BE2C (cell line): ENCODE data around the gene UNKL.

Experiments used
- DNase-seq: peaks from one replicate; pipeline ENCODE4 v3.0.0-alpha.2; 2020
- H3K27me3 ChIP-seq: fragments of 250-450 bp; sonication (Bioruptor Pico); 2 replicates; pipeline ENCODE4 v1.5.1; 2020; ENCODE audit warnings: mild to moderate bottlenecking
- H3K36me3 ChIP-seq: fragments of 250-450 bp; sonication (Bioruptor Pico); 2 replicates; pipeline ENCODE4 v1.5.1; 2020; ENCODE audit warnings: mild to moderate bottlenecking
- H3K4me1 ChIP-seq: fragments of 250-450 bp; sonication (Bioruptor Pico); 2 replicates; pipeline ENCODE4 v1.5.1; 2020
- H3K4me3 ChIP-seq: 2 replicates; pipeline ENCODE4 v1.5.1; 2011; ENCODE audit warnings: low read depth, low read length
- H3K9me3 ChIP-seq: fragments of 250-450 bp; sonication (Bioruptor Pico); 2 replicates; pipeline ENCODE4 v1.5.1; 2020
- TF ChIP-seq, protein P1 (sequence below): IDR thresholded peaks from 2 replicates; pipeline ENCODE4 v1.5.1; 2012; ENCODE audit warnings: mild to moderate bottlenecking, low read depth, low read length

UNKL gene

DNA sequence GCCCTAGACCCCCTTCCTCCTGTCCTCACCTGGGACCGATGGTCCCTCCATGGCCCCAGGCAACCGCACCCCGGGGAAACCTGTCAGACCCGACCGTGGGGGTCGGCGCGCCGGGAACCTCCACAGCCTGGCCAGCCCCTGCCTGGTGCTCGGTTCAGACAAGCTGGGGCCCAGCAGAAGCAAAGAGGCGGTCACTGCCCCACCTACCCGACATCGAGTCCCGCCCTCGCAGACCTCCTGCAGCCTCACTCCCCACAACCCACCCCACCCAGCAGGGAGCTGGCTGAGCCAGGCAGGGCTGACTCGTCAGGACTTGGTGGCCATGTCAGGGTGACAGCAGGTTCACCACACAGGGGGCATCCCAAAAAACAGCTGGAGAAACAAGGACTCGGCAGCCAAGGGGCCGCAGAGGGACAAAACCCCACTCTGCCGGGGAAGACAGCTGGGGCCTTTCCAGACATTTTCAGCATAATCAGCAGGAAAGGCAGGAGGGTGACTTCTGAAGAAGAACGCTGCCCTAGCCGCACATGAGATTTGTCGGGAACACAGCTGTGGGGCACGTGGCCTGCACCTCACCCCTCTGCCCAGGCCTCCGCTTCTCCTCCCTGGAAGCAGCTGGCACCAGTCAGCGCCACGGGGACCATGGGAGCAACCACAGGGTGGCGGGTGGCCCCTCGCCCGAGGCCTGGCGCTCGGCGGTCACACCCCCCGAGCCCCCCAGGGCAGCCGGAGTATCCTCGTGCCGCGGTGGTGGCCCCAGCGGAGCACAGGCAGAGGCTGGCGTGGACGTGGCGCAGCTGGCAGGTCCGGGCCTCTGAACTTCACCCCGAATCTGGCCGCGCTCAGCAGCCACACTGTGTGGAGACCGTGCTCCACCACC lies 39.8 kb downstream of the UNKL start:
- Histone ChIP-seq H3K9me3 (no peaks in the 10 kb centered on the region), H3K4me1 (peaks cover 5% of the 10 kb centered on the region; the same call in 1 of the 2 replicates), H3K36me3 (peaks cover 16% of the 10 kb centered on the region), H3K4me3 (no peak overlapping the region), H3K27me3 (no peaks in the 10 kb centered on the region)
- DNase-seq: no peak
- TF ChIP-seq, protein P1, sequence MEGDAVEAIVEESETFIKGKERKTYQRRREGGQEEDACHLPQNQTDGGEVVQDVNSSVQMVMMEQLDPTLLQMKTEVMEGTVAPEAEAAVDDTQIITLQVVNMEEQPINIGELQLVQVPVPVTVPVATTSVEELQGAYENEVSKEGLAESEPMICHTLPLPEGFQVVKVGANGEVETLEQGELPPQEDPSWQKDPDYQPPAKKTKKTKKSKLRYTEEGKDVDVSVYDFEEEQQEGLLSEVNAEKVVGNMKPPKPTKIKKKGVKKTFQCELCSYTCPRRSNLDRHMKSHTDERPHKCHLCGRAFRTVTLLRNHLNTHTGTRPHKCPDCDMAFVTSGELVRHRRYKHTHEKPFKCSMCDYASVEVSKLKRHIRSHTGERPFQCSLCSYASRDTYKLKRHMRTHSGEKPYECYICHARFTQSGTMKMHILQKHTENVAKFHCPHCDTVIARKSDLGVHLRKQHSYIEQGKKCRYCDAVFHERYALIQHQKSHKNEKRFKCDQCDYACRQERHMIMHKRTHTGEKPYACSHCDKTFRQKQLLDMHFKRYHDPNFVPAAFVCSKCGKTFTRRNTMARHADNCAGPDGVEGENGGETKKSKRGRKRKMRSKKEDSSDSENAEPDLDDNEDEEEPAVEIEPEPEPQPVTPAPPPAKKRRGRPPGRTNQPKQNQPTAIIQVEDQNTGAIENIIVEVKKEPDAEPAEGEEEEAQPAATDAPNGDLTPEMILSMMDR: no peak

DNA sequence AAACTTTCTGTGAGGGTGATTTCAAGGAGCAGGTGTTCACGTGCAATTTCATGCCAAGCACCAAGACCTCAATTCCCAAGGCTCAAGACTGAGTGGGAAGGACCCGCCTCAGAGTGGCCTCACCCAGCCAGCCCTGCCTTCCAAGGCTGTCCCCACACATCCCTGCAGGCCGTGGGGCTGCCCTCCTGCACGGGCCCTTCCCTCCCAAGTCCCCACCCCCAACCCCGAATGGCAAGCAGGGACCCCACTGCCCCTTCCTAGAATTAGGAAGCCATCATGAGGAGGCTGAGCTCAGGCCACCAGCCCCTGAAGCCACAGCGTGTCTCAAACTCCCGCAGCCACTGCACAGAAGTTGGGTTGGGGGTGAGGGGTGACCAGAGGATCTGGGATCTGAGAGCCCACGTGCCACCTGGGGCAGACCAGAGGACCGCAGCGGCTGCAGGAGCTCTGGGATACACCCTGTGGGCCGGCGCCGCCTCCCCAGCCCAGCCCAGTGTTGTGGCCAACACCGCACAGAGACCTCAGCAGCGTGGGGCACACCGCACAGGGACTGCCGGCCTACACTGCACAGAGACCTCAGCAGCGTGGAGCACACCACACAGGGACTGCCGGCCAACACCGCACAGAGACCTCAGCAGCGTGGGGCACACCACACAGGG lies 42.1 kb downstream of the UNKL start:
- Histone ChIP-seq H3K4me3 (no peak overlapping the region), H3K36me3 (peaks cover 23% of the 10 kb centered on the region), H3K4me1 (no peaks in the 10 kb centered on the region), H3K27me3 (no peaks in the 10 kb centered on the region), H3K9me3 (no peaks in the 10 kb centered on the region)
- no peak for DNase-seq
- TF ChIP-seq, protein P1: no peak

DNA sequence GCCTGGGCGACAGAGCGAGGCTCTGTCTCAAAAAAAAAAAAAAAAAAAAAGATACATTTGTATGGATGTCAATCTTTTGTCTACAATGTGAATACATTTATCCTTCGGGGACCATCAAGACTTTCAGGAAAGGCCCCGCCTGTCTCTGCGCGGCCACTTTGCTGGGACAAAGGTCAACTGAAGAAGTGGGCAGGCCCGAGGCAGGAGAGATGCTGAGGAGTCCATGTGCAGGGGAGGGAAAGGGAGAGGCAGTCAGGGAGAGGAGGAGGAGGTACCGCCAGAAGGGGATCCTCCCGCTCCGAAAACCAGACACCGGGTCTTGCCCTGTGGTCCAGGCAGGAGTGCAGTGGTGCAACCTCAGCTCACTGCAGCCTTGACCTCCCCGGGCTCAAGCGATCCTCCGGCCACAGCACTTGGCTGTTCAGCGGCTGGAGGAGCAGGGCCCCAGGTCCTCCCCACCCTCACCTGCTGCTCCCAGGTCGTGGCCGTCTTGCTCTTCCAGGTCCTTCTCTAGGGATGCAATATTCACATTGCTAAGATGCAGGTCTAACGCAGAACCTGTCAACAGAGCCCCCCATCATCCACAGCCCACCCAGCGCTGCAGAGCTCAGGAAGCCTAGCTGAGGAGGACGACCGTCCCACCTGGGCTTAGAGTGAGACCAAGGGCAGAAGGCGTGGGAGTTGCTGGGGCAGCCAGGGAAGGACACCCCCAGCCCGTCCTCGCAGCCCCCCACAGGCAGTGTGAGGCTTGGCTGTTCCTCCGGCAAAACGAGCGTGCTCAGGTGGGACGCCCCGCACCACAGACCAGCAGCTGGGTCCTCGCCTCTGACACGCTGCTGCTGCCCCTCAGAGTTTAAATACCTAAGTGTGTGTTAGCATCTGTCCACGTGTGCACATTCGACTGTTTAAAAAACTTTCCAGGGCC lies 43.2 kb downstream of the UNKL start:
- no peaks in the 10 kb centered on the region for H3K9me3 ChIP-seq
- H3K4me1 ChIP-seq: no peaks in the 10 kb centered on the region
- H3K36me3 ChIP-seq: peaks cover 26% of the 10 kb centered on the region
- TF ChIP-seq, protein P1: no peak
- no peaks in the 10 kb centered on the region for H3K27me3 ChIP-seq
- DNase-seq: no peak
- H3K4me3 ChIP-seq: no peak overlapping the region

DNA sequence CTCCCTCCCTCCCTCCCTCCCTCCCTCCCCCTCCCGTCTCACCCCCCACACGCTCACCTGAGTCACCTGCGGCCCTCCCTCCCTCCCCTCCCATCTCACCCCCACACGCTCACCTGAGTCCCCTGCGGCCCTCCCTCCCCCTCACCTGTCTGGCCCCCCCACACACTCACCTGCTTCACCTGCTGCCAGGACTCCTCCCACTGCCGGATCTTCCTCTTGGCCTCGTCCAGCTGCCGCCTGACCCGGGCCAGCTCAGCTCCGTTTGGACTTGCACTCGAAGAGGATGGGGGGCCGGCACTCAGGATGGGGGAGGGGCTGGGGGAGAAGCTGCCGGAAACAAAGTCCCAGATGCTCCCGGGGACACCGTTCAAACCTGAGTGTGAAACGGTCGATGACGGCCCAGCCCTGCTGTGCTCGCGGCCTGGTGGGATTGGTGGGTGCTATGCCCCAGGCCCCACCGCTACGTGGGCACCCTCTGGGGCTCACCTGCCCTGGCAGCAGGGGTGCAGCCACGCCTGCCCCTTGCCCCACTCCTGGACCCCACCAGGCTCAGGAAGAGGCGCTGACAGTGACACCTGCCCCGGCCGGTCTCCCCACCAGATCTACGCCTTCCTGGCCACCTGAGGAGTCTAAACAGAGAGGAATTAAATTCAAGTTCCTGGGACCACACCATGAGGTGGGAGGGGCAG lies 46.9 kb downstream of the UNKL start:
- Histone ChIP-seq H3K4me1 (no peaks in the 10 kb centered on the region), H3K9me3 (no peaks in the 10 kb centered on the region), H3K36me3 (peaks cover 55% of the 10 kb centered on the region), H3K27me3 (no peaks in the 10 kb centered on the region), H3K4me3 (no peak overlapping the region)
- TF ChIP-seq, protein P1: no peak
- DNase-seq: no peak

- DNase-seq: no peak
- H3K27me3 ChIP-seq: no peaks in the 10 kb centered on the region
- no peaks in the 10 kb centered on the region for H3K4me1 ChIP-seq
- peaks cover 63% of the 10 kb centered on the region for H3K36me3 ChIP-seq
- H3K4me3 ChIP-seq: no peak overlapping the region
- TF ChIP-seq, protein P1: no peak
- no peaks in the 10 kb centered on the region for H3K9me3 ChIP-seq
Observed at GRCh38 chr16:1366712-1367299, 47.7 kb downstream of the UNKL start.
